Hepatocyte (in vitro differentiated cells): ENCODE data around the gene NOSIP.

Source experiments
- CTCF ChIP-seq: fragments of 200-600 bp; sonication (generic); IDR thresholded peaks from 2 replicates; pipeline ENCODE4 v1.5.1; 2016; ENCODE audit warnings: antibody characterized with exemption, mild to moderate bottlenecking; ENCODE audit not compliant: poor library complexity
- EZH2phosphoT487 ChIP-seq: fragments of 200-600 bp; sonication (generic); IDR thresholded peaks from one replicate; pipeline ENCODE4 v1.6.1; 2018; ENCODE audit warnings: antibody characterized with exemption, mild to moderate bottlenecking, low read depth, moderate library complexity; ENCODE audit not compliant: unreplicated experiment, severe bottlenecking

GRCh38 chr19:49534632-49535385 is 45.5 kb downstream of the NOSIP start:
- TF ChIP-seq EZH2phosphoT487 (no peak), CTCF (no peak)
